Endothelial cell of umbilical vein (primary cell): ENCODE results near the gene NXPE3.

Experiments
- EZH2 ChIP-seq: IDR thresholded peaks from 2 replicates; pipeline ENCODE4 v1.6.1; 2012; ENCODE audit warnings: borderline replicate concordance, low read depth, mild to moderate bottlenecking, moderate library complexity, low read length, inconsistent platforms; ENCODE audit not compliant: severe bottlenecking
- MYC ChIP-seq: IDR thresholded peaks from one replicate; pipeline ENCODE4 v1.6.1; 2011; ENCODE audit warnings: mild to moderate bottlenecking, low read depth, low read length
- POLR2A ChIP-seq: IDR thresholded peaks from 2 replicates; pipeline ENCODE4 v1.6.1; 2012; ENCODE audit warnings: low read depth, mild to moderate bottlenecking, control low read depth, low read length
- POLR2AphosphoS5 ChIP-seq: IDR thresholded peaks from 2 replicates; pipeline ENCODE4 v1.6.1; 2012; ENCODE audit warnings: low read depth, mild to moderate bottlenecking, control low read depth, low read length, moderate library complexity; ENCODE audit not compliant: insufficient read depth
- TF ChIP-seq, protein P1 (sequence below), 2 donors: IDR thresholded peaks; 1 replicate in 1 of 2; 2 replicates in 1 of 2; pipeline ENCODE4 v1.5.1; 2011; ENCODE audit warnings: low read length in 2 of 2, mild to moderate bottlenecking in 2 of 2, moderate library complexity in 2 of 2, control low read depth in 1 of 2, inconsistent platforms in 1 of 2, low read depth in 1 of 2; ENCODE audit not compliant: insufficient read depth in 1 of 2; ENCODE audit errors: extremely low read depth in 1 of 2

DNA sequence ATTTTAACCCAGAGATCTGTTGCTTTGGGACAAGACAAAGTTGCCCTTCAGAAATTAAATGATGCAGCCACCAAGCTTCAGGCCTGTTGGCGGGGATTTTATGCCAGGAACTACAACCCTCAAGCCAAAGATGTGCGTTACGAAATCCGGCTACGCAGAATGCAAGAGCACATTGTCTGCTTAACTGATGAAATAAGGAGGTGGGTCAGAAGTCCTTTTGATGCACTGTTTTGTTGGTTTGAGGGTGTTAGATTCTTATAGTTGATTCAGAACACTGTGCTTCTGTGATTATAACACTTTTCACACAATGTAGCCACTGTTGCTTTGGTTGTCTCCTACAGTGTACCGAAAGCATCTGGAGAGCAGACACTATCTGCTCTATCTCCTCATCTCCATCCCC lies 20.8 kb upstream of the NXPE3 start:
- TF ChIP-seq MYC (no peak), POLR2A (no peak), POLR2AphosphoS5 (no peak), EZH2 (no peak)
- TF ChIP-seq, protein P1, sequence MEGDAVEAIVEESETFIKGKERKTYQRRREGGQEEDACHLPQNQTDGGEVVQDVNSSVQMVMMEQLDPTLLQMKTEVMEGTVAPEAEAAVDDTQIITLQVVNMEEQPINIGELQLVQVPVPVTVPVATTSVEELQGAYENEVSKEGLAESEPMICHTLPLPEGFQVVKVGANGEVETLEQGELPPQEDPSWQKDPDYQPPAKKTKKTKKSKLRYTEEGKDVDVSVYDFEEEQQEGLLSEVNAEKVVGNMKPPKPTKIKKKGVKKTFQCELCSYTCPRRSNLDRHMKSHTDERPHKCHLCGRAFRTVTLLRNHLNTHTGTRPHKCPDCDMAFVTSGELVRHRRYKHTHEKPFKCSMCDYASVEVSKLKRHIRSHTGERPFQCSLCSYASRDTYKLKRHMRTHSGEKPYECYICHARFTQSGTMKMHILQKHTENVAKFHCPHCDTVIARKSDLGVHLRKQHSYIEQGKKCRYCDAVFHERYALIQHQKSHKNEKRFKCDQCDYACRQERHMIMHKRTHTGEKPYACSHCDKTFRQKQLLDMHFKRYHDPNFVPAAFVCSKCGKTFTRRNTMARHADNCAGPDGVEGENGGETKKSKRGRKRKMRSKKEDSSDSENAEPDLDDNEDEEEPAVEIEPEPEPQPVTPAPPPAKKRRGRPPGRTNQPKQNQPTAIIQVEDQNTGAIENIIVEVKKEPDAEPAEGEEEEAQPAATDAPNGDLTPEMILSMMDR (IDR thresholded peaks at IDR 0.05; ENCODE audit: extremely low read depth in 1 of 2, insufficient read depth in 1 of 2, low read depth in 1 of 2, low read length in 2 of 2): no peak
